HepG2 (cell line): ENCODE measurements around the gene PLEKHA5. TPM values are rescaled to one million over a fixed set of nuclear protein-coding genes. Genes with fewer than 3 reads are reported as not detected.

Source experiments
- ATAC-seq: fragments of 200-7000 bp; cut with Tn5 transposase; 3 replicates; pipeline ENCODE4 v1.9.1; 2020; ENCODE audit warnings: mild to moderate bottlenecking, moderate library complexity
- BruUV-seq: library from RNA; stranded (reverse); fragments of 400-500 nt; replicated peaks from 2 replicates; lab custom pipeline; 2021; lab: Mats Ljungman, UMichigan
- CTCF ChIA-PET: fragments of 300-600 bp; formaldehyde crosslinking; extraction: SDS; loops from one replicate; lab custom pipeline; 2021; ENCODE audit warnings: low total read pairs, inconsistent platforms, low intra/inter-chr PET ratio; lab: Yijun Ruan, JAX
- POLR2A ChIA-PET: fragments of 350-600 bp; sonication (Branson Sonifier 250); formaldehyde crosslinking; loops from one replicate; lab custom pipeline; 2020; ENCODE audit warnings: antibody characterized with exemption, inconsistent platforms; lab: Yijun Ruan, JAX
- DNase-seq: peaks from one replicate; pipeline ENCODE4 v3.0.0-alpha.2; 2015; ENCODE audit warnings: low spot score
- FAIRE-seq: peaks from 3 replicates; lab custom pipeline; 2011; peaks lifted over from hg19 to GRCh38; lab: Jason Lieb, UNC
- H2AFZ ChIP-seq: one replicate; pipeline ENCODE4 v1.6.1; 2011; ENCODE audit warnings: low read length, inconsistent platforms
- H3K27ac ChIP-seq: fragments of 300-600 bp; 3 replicates; pipeline ENCODE4 v1.8.0; 2011; ENCODE audit warnings: mixed run types, mild to moderate bottlenecking, mixed read lengths, low read length, inconsistent platforms; ENCODE audit not compliant: insufficient read depth; ENCODE audit errors: extremely low read length
- H3K27me3 ChIP-seq, 2 experiments: fragments of 200-600 bp in 1 of 2; 2 replicates in 1 of 2; 3 replicates in 1 of 2; pipeline versions ENCODE4 v1.6.0 to v1.8.0; 2011; ENCODE audit warnings: low read length in 2 of 2, mild to moderate bottlenecking in 2 of 2, moderate library complexity in 2 of 2, inconsistent platforms in 1 of 2; ENCODE audit not compliant: insufficient read depth in 2 of 2, control insufficient read depth in 1 of 2
- H3K36me3 ChIP-seq, 2 experiments: fragments of 200-600 bp in 1 of 2; replicated peaks in 1 of 2; 2 replicates in 1 of 2; 3 replicates in 1 of 2; pipeline versions ENCODE4 v1.5.1 to v1.8.0; 2011; ENCODE audit warnings: low read length in 2 of 2, inconsistent platforms in 1 of 2; ENCODE audit not compliant: insufficient read depth in 2 of 2, control insufficient read depth in 1 of 2
- H3K4me1 ChIP-seq: 2 replicates; pipeline ENCODE4 v1.5.1; 2012; ENCODE audit warnings: low read length, inconsistent platforms; ENCODE audit not compliant: insufficient read depth
- H3K4me2 ChIP-seq: 2 replicates; pipeline ENCODE4 v1.6.0; 2011; ENCODE audit warnings: low read depth, low read length, inconsistent platforms
- H3K4me3 ChIP-seq, 3 experiments: fragments of 200-600 bp in 1 of 3; sonication (generic), shearing (Covaris generic) in 1 of 3; replicated peaks in 1 of 3; 2 replicates each; pipeline ENCODE4 v1.5.1; 2011 to 2016; ENCODE audit warnings: low read length in 3 of 3, inconsistent platforms in 2 of 3, low read depth in 2 of 3, mild to moderate bottlenecking in 2 of 3, control low read depth in 1 of 3, mixed read lengths in 1 of 3; ENCODE audit not compliant: insufficient read depth in 1 of 3
- H3K79me2 ChIP-seq: one replicate; pipeline ENCODE4 v1.6.1; 2011; ENCODE audit warnings: low read length, inconsistent platforms; ENCODE audit not compliant: insufficient read depth
- H3K9ac ChIP-seq: 2 replicates; pipeline ENCODE4 v1.6.0; 2011; ENCODE audit warnings: mild to moderate bottlenecking, low read depth, low read length, inconsistent platforms; ENCODE audit not compliant: insufficient read depth
- H3K9me3 ChIP-seq: 2 replicates; pipeline ENCODE4 v1.5.1; 2012; ENCODE audit warnings: mild to moderate bottlenecking, low read length
- H4K20me1 ChIP-seq: 2 replicates; pipeline ENCODE4 v1.6.0; 2011; ENCODE audit warnings: inconsistent platforms, mild to moderate bottlenecking, low read length, moderate library complexity; ENCODE audit not compliant: insufficient read depth
- FOXJ3 ChIP-seq: sonication (generic); formaldehyde crosslinking; IDR thresholded peaks from 2 replicates; pipeline ENCODE4 v1.4.0; 2020; ENCODE audit warnings: missing genetic modification reagents, mild to moderate bottlenecking, borderline replicate concordance
- GABPA ChIP-seq, 2 experiments: IDR thresholded peaks; 2 replicates each; pipeline ENCODE4 v1.6.1; 2011 to 2016; ENCODE audit warnings: low read depth in 2 of 2, low read length in 1 of 2, missing biosample characterization in 1 of 2, missing genetic modification characterization in 1 of 2
- HOMEZ ChIP-seq: IDR thresholded peaks from 2 replicates; pipeline ENCODE4 v1.6.1; 2016; ENCODE audit warnings: low read depth
- MAF1 ChIP-seq: sonication (generic); formaldehyde crosslinking; IDR thresholded peaks from 2 replicates; pipeline ENCODE4 v1.5.0; 2020; ENCODE audit warnings: missing genetic modification reagents, borderline replicate concordance
- MAFF ChIP-seq: IDR thresholded peaks from 2 replicates; pipeline ENCODE4 v1.6.1; 2011; ENCODE audit warnings: low read depth, low read length, improper control_type of control experiment
- SAFB2 ChIP-seq: sonication (generic); formaldehyde crosslinking; IDR thresholded peaks from 2 replicates; pipeline ENCODE4 v1.5.1; 2020; ENCODE audit warnings: missing genetic modification reagents, low read depth, mild to moderate bottlenecking, borderline replicate concordance
- SUZ12 ChIP-seq: fragments of 150-350 bp; IDR thresholded peaks from 2 replicates; pipeline ENCODE4 v1.6.1; 2014; ENCODE audit warnings: low read depth, low read length
- ZBTB46 ChIP-seq: sonication (generic); formaldehyde crosslinking; IDR thresholded peaks from 2 replicates; pipeline ENCODE4 v1.4.0; 2020; ENCODE audit warnings: mild to moderate bottlenecking, missing genetic modification reagents, borderline replicate concordance
- ZFP91 ChIP-seq: sonication (generic); formaldehyde crosslinking; IDR thresholded peaks from 2 replicates; pipeline ENCODE4 v1.9.0; 2022; ENCODE audit warnings: missing genetic modification reagents, mild to moderate bottlenecking, borderline replicate concordance
- ZNF704 ChIP-seq: sonication (generic); formaldehyde crosslinking; IDR thresholded peaks from 2 replicates; pipeline ENCODE4 v1.8.1; 2023; ENCODE audit warnings: mild to moderate bottlenecking, inconsistent platforms, moderate library complexity, missing genetic modification reagents, borderline replicate concordance
- ZNF737 ChIP-seq: sonication (generic); formaldehyde crosslinking; IDR thresholded peaks from 2 replicates; pipeline ENCODE4 v1.5.0; 2020; ENCODE audit warnings: missing genetic modification reagents, mild to moderate bottlenecking, borderline replicate concordance
- ZNF780A ChIP-seq: sonication (generic); formaldehyde crosslinking; IDR thresholded peaks from 2 replicates; pipeline ENCODE4 v1.8.0; 2022; ENCODE audit warnings: mild to moderate bottlenecking, missing genetic modification reagents, moderate library complexity
- in situ Hi-C: cut with HindIII; loops from 2 replicates; pipeline ENCODE4 v1.10.0; 2017; ENCODE audit warnings: low pct_unique_long_range_greater_than_20kb; ENCODE audit not compliant: extremely low pct_ligation_motif_present
- intact Hi-C: fragments of 100-400 bp; cut with micrococcal nuclease; formaldehyde crosslinking; loops from one replicate; pipeline ENCODE4 v1.10.0; 2022; ENCODE audit not compliant: unreplicated experiment
- polyA plus RNA-seq, 8 experiments: library from polyadenylated mRNA; depleted of rRNA in 3 of 8; stranded (reverse) in 7 of 8; unstranded in 1 of 8; fragments of >200 nt; fragmentation: Illumina TruSeq in 4 of 8; extraction: Trizol in 4 of 8; gene quantifications; 2 replicates each; pipeline versions ENCODE4 v1.2.1 to v1.2.3, GENCODE V29; 2011 to 2016; ENCODE audit warnings: low read depth in 4 of 8, missing spikeins in 1 of 8, mixed read lengths in 1 of 8; ENCODE audit not compliant: insufficient read depth in 1 of 8
- total RNA-seq, 5 experiments: library from RNA; depleted of rRNA; stranded (reverse); fragments of >200 nt; fragmentation: Illumina TruSeq; extraction: Trizol; gene quantifications; 2 replicates each; pipeline ENCODE4 v1.2.3, GENCODE V29; 2016; ENCODE audit warnings: low read depth in 1 of 5

PLEKHA5 gene
- total and polyA plus RNA-seq, 2 of the 13 experiments (the other 11 are each of a cell fraction or from before 2014, with no cell fraction given): 4.2 to 15.4 TPM

- no peaks in the 10 kb centered on the region for H3K27me3 ChIP-seq
- ATAC-seq (no peak), DNase-seq (no peak), FAIRE-seq (no peak)
- peaks cover 0 to 10% of the 10 kb centered on the region in 2 experiments; a peak in 2 of 5 replicates for H3K36me3 ChIP-seq
- H3K4me3 ChIP-seq: no peak overlapping the region
- no peak overlapping the region for H3K9ac ChIP-seq
- no peaks in the 10 kb centered on the region for H3K79me2 ChIP-seq
- no peaks in the 10 kb centered on the region for H4K20me1 ChIP-seq
- no peak overlapping the region for H2AFZ ChIP-seq
- no peak overlapping the region for H3K4me2 ChIP-seq
- CTCF ChIA-PET: no interaction called here
- no peak overlapping the region for H3K27ac ChIP-seq
- intact Hi-C loops (no loop called here), in situ Hi-C loops (loop anchor here (25.0 kb wide), 1 partner anchor 839 kb away; no protein-coding TSS in a partner anchor)
- no peaks in the 10 kb centered on the region for H3K4me1 ChIP-seq
- POLR2A ChIA-PET: no interaction called here
- no peaks in the 10 kb centered on the region for H3K9me3 ChIP-seq
- TF ChIP-seq SUZ12 (no peak), MAF1 (no peak), GABPA (IDR thresholded peaks at IDR 0.05; ENCODE audit: low read depth, low read length) (no peak), GABPA (CRISPR knock-in tag; IDR thresholded peaks at IDR 0.05; ENCODE audit: low read depth) (no peak)
- TF ChIP-seq, all 625 proteins: peak for 0
- BruUV-seq: no TSS peak
Measured at GRCh38 chr12:19276767-19277166, 147.2 kb downstream of the PLEKHA5 start.

- H3K27ac ChIP-seq: no peak overlapping the region
- peaks cover 0 to 10% of the 10 kb centered on the region in 2 experiments; a peak in 2 of 5 replicates for H3K36me3 ChIP-seq
- no peaks in the 10 kb centered on the region for H4K20me1 ChIP-seq
- no TSS peak for BruUV-seq
- ATAC-seq (no peak), FAIRE-seq (no peak), DNase-seq (no peak)
- CTCF ChIA-PET: no interaction called here
- H3K27me3 ChIP-seq: no peaks in the 10 kb centered on the region
- intact Hi-C loops: no loop called here
- no peak overlapping the region for H3K4me3 ChIP-seq
- no peaks in the 10 kb centered on the region for H3K4me1 ChIP-seq
- POLR2A ChIA-PET: no interaction called here
- in situ Hi-C loops: loop anchor here (25.0 kb wide), 1 partner anchor 840 kb away; no protein-coding TSS in a partner anchor
- H2AFZ ChIP-seq: no peak overlapping the region
- no peak overlapping the region for H3K4me2 ChIP-seq
- H3K79me2 ChIP-seq: no peaks in the 10 kb centered on the region
- no peak overlapping the region for H3K9ac ChIP-seq
- no peaks in the 10 kb centered on the region for H3K9me3 ChIP-seq
- TF ChIP-seq FOXJ3 (CRISPR knock-in tag): no peak
- no peak for TF ChIP-seq ZNF737
- TF ChIP-seq HOMEZ: no peak
- no peak for TF ChIP-seq ZNF704 (CRISPR knock-in tag)
- TF ChIP-seq SAFB2 (CRISPR knock-in tag): no peak
- no peak for TF ChIP-seq ZNF780A
- TF ChIP-seq MAFF: no peak
- TF ChIP-seq ZFP91 (CRISPR knock-in tag): no peak
- TF ChIP-seq ZBTB46 (CRISPR knock-in tag): no peak
Measured at GRCh38 chr12:19277711-19278110, 148.2 kb downstream of the PLEKHA5 start.
